Measurements from ENCODE around the gene PTPRH.

GRCh38 chr19:55160128-55160985, 48.9 kb downstream of the PTPRH start:
- TF ChIP-seq CTCF (IDR thresholded peaks at IDR 0.05; ENCODE audit: insufficient read depth, low read length) = peak; percentile 73
- no peak for TF ChIP-seq POLR2AphosphoS5 (IDR thresholded peaks at IDR 0.05; ENCODE audit: low read depth)
- no peak for TF ChIP-seq REST (IDR thresholded peaks at IDR 0.05; ENCODE audit: insufficient replicate concordance, low read depth)
- no peak for TF ChIP-seq GABPA (IDR thresholded peaks at IDR 0.05; ENCODE audit: low read depth)
- TF ChIP-seq SPI1 (IDR thresholded peaks at IDR 0.05; ENCODE audit: borderline replicate concordance, low read depth) = no peak

All from HL-60 (cell line).